Right renal cortex interstitium (tissue), 3 donors: ENCODE results near the gene ADAR. TPM values are rescaled to one million over a fixed set of nuclear protein-coding genes. Genes with fewer than 3 reads are reported as not detected.

ENCODE experiments used
- DNase-seq, 3 donors: peaks; one replicate each; pipeline ENCODE4 v3.0.0-alpha.2; 2013; ENCODE audit warnings: low read depth in 3 of 3, low spot score in 2 of 3
- polyA plus RNA-seq, 3 donors: library from polyadenylated mRNA; unstranded; fragments of 120-200 nt; gene quantifications; one replicate each; pipeline ENCODE4 v1.2.1, GENCODE V29; 2013; ENCODE audit not compliant: insufficient read length in 3 of 3

Gene ADAR
- polyA plus RNA-seq, 3 donors = 143 TPM

- no peak for DNase-seq
Observed at GRCh38 chr1:154616659-154617345, 8.8 kb upstream of the ADAR start.

- no peak for DNase-seq
Observed at GRCh38 chr1:154615411-154615810, 7.4 kb upstream of the ADAR start.

DNA sequence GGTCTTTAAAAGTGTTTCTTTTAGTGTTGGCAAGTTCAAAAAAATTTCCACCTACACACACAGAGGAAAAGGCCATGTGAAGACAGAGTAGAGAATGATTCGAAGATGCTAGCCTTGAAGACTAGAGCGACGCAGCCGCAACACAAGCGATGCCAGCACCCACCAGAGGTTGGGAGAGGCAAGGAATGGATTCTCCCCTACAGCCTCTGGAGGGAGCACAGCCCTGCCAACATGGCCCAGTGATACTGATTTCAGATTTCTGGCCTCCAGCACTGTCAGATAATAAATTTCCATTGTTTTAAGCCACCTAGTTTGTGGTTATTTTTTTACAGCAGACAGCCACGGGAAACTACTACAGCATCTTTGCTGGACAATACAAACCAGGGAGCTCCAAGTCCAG is 6.9 kb upstream of the ADAR start:
- no peak for DNase-seq

DNA sequence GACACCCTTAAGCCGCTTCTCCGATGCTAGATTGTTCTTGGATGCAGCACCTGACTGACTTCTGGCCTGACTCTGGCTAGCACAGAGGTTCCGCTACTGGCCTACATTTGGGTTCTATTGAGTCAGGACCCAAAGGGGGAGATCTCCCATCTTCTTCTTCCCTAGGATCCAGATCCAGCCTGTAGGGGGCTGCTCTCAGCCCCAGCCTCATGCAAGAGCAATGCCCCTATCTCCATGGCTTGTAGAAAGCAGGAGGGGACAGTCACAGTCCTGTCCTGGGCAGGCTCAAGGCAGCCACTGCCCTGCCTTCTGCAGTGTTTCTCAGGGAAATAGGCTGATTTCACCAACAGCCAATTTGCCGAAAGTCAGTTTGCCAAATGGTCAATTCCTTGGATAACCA is 6.3 kb upstream of the ADAR start:
- DNase-seq = no peak

DNA sequence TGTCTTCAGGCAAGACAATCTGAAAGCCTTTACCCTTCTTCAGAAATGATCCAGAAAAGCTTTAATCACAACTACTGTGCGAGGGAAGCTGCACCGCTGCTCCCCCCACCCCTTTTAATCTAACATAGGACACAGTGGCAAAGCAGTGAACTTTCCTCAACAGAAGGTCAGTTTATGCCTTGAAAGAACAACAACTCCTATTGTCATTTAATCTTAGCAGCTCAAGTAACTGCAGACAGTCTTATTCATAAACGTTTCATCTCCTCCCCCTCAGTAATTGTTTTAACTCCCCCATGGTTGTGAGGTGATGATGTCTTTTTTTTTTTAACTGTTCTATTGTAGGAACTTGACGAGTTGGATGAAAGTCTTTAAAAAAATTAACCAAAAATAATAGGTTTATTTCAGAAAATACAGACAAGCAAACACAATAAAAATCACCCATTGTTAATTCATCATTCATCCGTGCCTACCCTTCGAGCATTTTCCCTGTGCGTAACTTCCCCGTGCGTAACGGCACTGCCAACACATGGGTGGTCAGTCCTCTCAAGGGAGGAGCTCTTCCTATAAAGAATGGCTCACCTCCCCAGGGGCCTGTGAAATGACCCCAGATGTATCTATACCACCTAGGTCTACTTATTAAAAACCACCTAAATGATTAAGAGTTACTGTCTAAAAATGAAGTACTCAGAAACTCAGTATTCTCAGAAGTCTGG is 3.3 kb upstream of the ADAR start:
- DNase-seq = no peak

- DNase-seq = no peak
Observed at GRCh38 chr1:154609398-154610380, 1.7 kb upstream of the ADAR start.

DNA sequence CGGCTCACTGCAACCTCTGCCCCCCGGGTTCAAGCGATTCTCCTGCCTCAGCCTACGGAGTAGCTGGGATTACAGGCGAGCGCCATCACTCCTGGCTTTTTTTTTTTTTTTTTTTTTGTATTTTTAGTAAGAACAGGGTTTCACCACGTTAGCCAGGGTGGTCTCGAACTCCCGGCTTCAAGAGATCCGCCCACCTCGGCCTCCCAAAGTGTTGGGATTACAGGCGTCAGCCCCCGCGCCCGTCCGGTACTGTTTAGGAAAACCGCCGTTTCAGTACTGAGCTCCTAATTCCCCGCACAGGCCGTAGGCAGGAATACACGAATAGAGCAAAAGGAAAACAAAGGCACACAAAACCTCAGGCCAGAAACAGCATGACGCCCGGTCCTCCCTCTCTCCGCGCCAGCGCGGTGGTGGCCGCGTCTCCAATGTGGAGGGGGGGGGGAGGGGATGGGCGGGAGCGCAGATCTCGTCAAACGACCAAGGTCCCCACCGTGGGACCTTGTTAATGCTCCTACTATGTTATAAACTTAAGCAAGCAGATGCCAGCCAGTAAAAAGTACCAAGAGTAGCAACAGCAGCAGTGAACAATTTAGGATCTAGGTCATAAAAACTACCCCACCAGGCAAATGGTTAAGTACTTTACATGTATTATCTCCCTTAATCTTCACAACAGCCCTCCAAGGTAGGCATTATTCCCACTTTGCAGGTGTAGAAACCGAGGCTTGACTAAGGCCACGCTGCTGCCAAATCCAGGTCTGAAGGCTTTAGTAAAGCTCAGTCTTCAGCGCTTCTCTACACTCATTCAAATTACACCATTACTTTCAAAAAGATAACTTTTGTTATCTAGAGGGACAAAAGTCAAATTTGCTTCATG is 648 bp upstream of the ADAR start:
- peak in 1 of 3 donors; percentile 41 for DNase-seq

- no peak for DNase-seq
Observed at GRCh38 chr1:154607106-154607608, 829 bp downstream of the ADAR start.

- no peak for DNase-seq
Observed at GRCh38 chr1:154605534-154605933, 2.5 kb downstream of the ADAR start.

DNA sequence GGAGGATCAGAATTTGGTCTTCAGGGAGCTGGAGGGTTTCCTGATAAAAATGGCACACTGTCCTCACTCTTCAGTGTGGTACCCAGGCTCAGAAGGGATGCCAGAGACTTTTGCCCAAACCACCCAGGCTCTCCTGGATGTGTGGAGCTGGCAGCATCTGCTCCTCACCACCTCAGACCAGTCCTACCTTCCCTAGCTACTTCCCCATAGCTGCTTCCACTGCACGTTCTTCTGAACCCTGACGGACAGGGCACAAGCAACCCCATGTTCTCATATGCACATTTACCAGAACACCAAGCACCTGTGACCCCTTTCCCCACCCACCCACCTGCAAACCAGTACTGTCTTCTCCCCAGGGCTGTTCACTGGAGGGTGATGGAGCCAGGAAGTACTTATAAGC is 4.7 kb downstream of the ADAR start:
- DNase-seq = no peak

- DNase-seq = no peak
Observed at GRCh38 chr1:154599658-154600057, 8.3 kb downstream of the ADAR start.

DNA sequence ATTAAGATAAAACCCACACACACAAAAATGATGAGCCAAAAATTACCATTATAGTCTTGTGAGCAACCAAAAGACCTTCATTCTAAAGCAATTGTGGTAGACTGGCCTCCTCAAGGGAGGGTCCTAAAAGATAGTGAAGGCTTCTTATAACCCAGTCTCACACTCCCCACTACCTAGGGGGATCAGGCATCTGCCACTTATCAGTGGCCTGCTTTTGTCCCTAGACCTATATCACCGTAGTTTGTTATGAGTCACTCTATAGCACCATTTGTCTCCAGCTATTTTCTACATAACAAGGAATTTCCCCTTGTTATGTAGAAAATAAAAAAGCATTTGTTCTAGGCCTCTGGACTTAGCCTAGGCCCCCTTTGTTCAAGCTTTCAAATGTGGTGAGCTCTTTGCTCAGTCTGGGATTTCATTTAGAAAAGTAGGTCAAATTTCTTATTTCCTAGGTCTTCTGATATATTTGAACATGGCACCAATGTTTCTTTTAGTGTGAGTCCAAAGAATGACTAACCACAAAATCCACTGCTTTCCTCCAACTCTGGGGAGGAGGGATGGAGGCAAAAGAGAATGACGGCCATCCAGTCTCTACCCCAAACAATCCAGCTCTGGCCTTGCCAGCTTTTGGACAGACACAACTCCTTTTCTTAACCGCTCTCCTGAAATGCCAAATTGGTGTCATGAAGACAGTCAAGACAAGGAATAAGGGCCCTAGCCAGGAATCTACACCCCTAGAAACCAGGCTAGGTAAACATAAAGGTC is 8.9 kb downstream of the ADAR start:
- DNase-seq = no peak

DNA sequence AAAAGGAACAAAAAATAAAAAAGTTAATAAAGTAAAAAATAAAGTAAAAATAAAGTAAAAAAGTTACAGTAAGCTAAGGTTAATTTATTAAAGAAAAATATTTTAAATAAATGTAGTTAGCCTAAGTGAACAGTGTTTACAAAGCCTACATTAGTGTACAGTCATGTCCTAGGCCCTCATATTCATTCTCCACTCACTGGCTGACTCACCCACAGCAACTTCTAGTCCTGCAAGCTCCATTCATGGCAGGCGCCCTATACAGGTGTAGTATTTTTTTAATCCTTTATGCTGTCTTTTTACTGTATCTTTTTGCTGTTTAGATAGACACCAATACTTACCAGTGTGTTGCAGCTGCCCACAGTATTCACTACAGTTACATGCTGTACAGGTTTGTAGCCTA is 12.4 kb downstream of the ADAR start:
- no peak for DNase-seq

DNA sequence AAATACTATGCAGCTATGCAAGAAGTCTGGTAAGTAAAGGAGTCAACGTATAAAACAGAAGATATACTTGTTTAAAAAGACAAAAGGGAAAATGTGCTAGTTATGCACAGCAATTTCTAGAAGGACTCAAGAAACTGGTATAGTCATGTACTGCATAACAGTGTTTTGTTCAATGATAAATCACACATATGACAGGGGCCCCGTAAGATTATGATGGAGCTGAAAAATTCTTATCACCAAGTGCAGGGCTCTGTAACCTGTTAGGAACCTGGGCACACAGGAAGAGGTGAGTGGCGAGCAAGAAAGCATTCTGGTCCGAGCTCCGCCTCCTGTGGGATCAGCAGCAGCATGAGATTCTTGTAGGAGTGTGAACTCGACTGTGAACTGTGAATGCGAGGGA is 13.2 kb downstream of the ADAR start:
- no peak for DNase-seq

- DNase-seq = no peak
Observed at GRCh38 chr1:154593390-154593789, 14.6 kb downstream of the ADAR start.

- DNase-seq = no peak
Observed at GRCh38 chr1:154591206-154591605, 16.8 kb downstream of the ADAR start.

GRCh38 chr1:154590756-154591155 is 17.2 kb downstream of the ADAR start:
- no peak for DNase-seq

- no peak for DNase-seq
Observed at GRCh38 chr1:154589780-154590179, 18.2 kb downstream of the ADAR start.

GRCh38 chr1:154586641-154587040 is 21.3 kb downstream of the ADAR start:
- DNase-seq = no peak
